ENCODE data around the gene GLRB.
A peak's percentile ranks its signal among the peaks of the same experiment; 100 is the strongest.
"Not testable (repeated sequence)": the region's sequence is repeated elsewhere in the genome, so short reads cannot be mapped to it uniquely, and the experiment has no call there.

The GLRB gene

DNA sequence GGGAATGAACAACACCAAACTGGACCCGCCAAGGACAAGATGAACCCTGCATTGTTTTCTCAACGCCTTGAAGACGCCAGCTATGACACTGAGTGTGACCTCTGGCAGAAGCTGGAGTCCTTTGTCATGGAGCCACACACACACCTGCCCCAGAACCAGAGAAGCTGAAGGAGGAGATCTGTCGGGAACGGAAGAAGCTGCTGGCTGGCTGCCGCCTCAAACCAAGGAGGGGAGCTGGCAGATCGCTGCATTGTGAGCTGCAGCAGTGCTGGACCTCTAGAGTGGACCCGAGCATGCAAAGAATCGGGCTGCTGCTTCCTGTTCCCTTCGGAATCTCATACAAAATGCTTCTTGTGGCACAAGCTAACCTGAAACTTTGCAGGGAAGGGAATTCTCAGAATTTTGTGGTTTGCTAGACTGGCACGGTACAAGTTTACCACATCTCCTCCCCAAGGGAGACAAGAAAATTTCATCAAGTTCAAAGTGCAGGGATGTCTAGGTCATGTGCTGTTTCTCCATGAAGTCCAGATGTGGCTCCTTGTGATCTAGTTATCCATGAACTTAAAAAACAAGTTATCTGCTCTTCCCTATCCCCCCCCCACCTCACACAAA, 23.4 kb upstream of the GLRB start:
- DNase-seq (ENCODE audit: low read depth), result no peak
- H3K4me3 ChIP-seq (ENCODE audit: low read length), result no peak overlapping the region
- TF ChIP-seq, protein P1, sequence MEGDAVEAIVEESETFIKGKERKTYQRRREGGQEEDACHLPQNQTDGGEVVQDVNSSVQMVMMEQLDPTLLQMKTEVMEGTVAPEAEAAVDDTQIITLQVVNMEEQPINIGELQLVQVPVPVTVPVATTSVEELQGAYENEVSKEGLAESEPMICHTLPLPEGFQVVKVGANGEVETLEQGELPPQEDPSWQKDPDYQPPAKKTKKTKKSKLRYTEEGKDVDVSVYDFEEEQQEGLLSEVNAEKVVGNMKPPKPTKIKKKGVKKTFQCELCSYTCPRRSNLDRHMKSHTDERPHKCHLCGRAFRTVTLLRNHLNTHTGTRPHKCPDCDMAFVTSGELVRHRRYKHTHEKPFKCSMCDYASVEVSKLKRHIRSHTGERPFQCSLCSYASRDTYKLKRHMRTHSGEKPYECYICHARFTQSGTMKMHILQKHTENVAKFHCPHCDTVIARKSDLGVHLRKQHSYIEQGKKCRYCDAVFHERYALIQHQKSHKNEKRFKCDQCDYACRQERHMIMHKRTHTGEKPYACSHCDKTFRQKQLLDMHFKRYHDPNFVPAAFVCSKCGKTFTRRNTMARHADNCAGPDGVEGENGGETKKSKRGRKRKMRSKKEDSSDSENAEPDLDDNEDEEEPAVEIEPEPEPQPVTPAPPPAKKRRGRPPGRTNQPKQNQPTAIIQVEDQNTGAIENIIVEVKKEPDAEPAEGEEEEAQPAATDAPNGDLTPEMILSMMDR (conservative IDR thresholded peaks at IDR 0.05; ENCODE audit: low read depth, low read length), result no peak

DNA sequence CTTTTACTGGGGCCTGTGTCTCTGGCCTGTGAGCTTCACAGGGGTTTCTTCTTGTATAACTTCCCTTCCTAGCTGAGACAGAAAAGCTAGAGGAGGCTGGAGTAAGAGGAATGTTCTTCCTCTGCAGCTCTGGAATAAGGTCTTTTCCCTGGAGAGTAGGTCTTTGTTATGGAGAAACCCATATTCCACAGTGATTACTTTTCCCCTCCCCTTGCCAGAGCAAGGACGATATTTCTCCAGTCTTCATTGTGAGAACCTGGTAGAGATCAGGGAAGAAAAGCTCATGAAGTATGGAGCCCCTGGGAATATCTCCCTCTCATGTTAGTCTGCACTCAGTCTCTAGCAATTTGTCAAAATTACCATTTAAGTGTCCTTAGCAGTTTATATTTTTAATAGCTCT, 18.7 kb upstream of the GLRB start:
- TF ChIP-seq, protein P1 (conservative IDR thresholded peaks at IDR 0.05; ENCODE audit: low read depth, low read length), result no peak
- DNase-seq (ENCODE audit: low read depth), result no peak
- no peak overlapping the region for H3K4me3 ChIP-seq (ENCODE audit: low read length)

GRCh38 chr4:157058899-157059298, 17.1 kb upstream of the GLRB start:
- not testable (repeated sequence) for H3K4me3 ChIP-seq (ENCODE audit: low read length); DNase-seq (ENCODE audit: low read depth)

- H3K4me3 ChIP-seq (ENCODE audit: low read length), result no peak overlapping the region
- TF ChIP-seq, protein P1 (conservative IDR thresholded peaks at IDR 0.05; ENCODE audit: low read depth, low read length), result no peak
- DNase-seq (ENCODE audit: low read depth), result no peak
These were observed 3.9 kb upstream of the GLRB start for GRCh38 chr4:157072002-157072401.

- H3K4me3 ChIP-seq (ENCODE audit: low read length), result peak overlapping the region; percentile 63
- DNase-seq (ENCODE audit: low read depth), result no peak
- TF ChIP-seq, protein P1 (conservative IDR thresholded peaks at IDR 0.05; ENCODE audit: low read depth, low read length), result no peak
These were observed 549 bp upstream of the GLRB start for GRCh38 chr4:157075401-157075800.

GRCh38 chr4:157076578-157076947, 613 bp downstream of the GLRB start:
- no peak for DNase-seq (ENCODE audit: low read depth)
- TF ChIP-seq, protein P1 (conservative IDR thresholded peaks at IDR 0.05; ENCODE audit: low read depth, low read length), result no peak
- peak overlapping the region; percentile 89 for H3K4me3 ChIP-seq (ENCODE audit: low read length)

DNA sequence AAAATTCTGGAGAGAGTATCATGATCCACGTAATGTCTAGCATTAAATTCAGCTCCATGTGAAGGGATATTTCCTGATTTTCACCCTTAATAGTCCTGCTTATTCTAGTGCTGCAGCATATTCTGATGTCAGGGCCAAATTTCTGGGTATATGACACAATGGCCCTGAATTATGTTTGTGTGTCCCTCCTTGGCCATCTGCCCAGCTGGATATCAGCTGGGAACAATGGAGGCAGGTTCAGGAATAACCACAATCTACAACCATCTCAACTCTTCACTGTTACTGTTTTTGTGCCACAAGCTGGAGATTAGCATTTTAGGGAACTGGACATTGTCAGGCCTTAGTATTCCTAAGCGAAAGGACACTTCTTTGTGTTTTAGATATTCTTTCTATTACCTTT, 3.5 kb downstream of the GLRB start:
- no peak for DNase-seq (ENCODE audit: low read depth)
- H3K4me3 ChIP-seq (ENCODE audit: low read length), result no peak overlapping the region
- TF ChIP-seq, protein P1 (conservative IDR thresholded peaks at IDR 0.05; ENCODE audit: low read depth, low read length), result no peak

DNA sequence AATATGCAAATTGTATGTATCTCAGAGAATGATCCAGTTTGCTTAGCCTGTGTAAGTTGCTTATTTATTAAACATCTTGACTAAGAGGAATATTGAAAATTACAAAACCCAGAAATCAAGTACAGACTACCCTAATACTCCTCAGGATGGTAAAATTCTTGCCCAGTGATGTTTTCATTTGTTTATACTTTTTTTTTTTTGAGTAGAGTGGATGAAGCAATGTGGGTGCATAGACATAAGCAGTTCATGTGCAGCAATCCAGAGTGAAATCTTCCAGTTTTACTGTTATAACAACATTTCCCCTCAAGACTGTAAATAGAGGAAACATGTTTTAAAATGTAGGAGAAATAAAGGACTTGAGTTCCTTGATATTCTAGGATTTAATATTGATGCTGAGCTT, 4.7 kb downstream of the GLRB start:
- no peak overlapping the region for H3K4me3 ChIP-seq (ENCODE audit: low read length)
- DNase-seq (ENCODE audit: low read depth), result no peak
- TF ChIP-seq, protein P1 (conservative IDR thresholded peaks at IDR 0.05; ENCODE audit: low read depth, low read length), result no peak
